Effector memory CD4-positive, alpha-beta T cell (primary cell): ENCODE results near the gene IDE.

Source experiments
- DNase-seq, 3 donors: peaks; one replicate each; pipeline ENCODE4 v3.0.0-alpha.2; 2020
- H3K27ac ChIP-seq: 2 replicates; pipeline ENCODE4 v1.7.0; 2013; ENCODE audit warnings: mild to moderate bottlenecking, low read length, moderate library complexity; ENCODE audit not compliant: insufficient read depth, poor library complexity, severe bottlenecking
- H3K27me3 ChIP-seq: replicated peaks from 2 replicates; pipeline ENCODE4 v1.7.0; 2013; ENCODE audit warnings: mild to moderate bottlenecking, low read length; ENCODE audit not compliant: insufficient read depth, control insufficient read depth, poor library complexity, severe bottlenecking
- H3K36me3 ChIP-seq: 2 replicates; pipeline ENCODE4 v1.7.0; 2013; ENCODE audit warnings: mild to moderate bottlenecking, low read length, moderate library complexity; ENCODE audit not compliant: control insufficient read depth, insufficient read depth
- H3K4me1 ChIP-seq: 2 replicates; pipeline ENCODE4 v1.7.0; 2013; ENCODE audit warnings: low read length, mild to moderate bottlenecking; ENCODE audit not compliant: control insufficient read depth, insufficient read depth, poor library complexity, severe bottlenecking
- H3K4me3 ChIP-seq: 2 replicates; pipeline ENCODE4 v1.7.0; 2013; ENCODE audit warnings: low read length, low read depth, mild to moderate bottlenecking; ENCODE audit not compliant: insufficient read depth, poor library complexity, severe bottlenecking
- H3K9me3 ChIP-seq: 2 replicates; pipeline ENCODE4 v1.7.0; 2013; ENCODE audit warnings: mild to moderate bottlenecking, low read length, moderate library complexity; ENCODE audit not compliant: control insufficient read depth
- total RNA-seq, 3 donors: gene quantifications; one replicate each; lab custom pipeline; 2026; lab: John Stamatoyannopoulos, UW

The IDE gene
- 50.1 to 56.4 (median 53.0) reads per million in 3 donors for total RNA-seq

GRCh38 chr10:92573798-92574547 is at the start of gene IDE:
Gene IDE (minus strand): TSS chr10:92574093. CDS start chr10:92574019, 74 bp downstream.
- peaks cover 11% of the 10 kb centered on the region for H3K4me1 ChIP-seq
- H3K9me3 ChIP-seq = no peaks in the 10 kb centered on the region
- H3K36me3 ChIP-seq = no peaks in the 10 kb centered on the region
- peak within 1 kb of the TSS; percentile 83 for H3K27ac ChIP-seq
- peak; percentile 61 to 76 (median 68) for DNase-seq
- H3K27me3 ChIP-seq = no peaks in the 10 kb centered on the region
- H3K4me3 ChIP-seq = peak within 1 kb of the TSS; percentile 100

DNA sequence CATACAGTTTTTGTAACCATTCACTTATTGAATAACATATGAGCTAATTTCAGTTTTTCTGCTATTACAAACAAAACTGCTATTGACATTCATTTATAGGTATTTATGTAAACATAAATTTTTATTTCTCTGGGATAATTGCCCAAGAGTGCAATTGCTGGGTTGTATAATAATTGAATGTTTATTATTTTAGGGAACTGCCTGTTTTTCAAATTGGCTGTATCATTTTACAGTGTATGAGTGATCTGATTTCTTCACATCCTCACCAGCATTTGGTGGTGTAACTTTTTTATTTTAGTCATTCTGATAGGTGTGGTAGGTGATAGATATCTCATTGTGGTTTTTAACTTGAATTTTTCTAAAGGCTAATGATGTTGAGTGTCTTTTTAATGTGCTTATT is 45.5 kb upstream of the IDE start:
- H3K4me3 ChIP-seq = no peak overlapping the region
- DNase-seq = no peak
- no peaks in the 10 kb centered on the region for H3K4me1 ChIP-seq
- H3K9me3 ChIP-seq = no peaks in the 10 kb centered on the region
- no peaks in the 10 kb centered on the region for H3K27me3 ChIP-seq
- H3K27ac ChIP-seq = no peak overlapping the region
- H3K36me3 ChIP-seq = no peaks in the 10 kb centered on the region

DNA sequence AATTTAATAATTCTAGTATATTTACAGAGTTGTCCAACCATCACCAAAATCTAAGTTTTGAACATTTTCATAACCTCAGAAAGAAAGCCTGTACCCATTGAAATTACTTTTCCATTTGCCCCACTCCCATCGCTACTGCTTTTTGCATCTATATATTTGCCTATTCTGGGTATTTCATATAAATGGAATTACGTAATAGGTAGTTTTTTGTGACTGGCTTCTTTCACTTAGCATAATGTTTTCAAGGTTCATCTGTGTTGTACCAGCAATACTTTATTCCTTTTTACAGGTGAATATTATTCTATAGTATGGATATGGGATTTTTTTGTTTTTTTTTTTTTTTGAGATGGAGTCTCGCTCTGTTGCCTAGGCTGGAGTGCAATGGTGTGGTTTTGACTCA is 41.6 kb upstream of the IDE start:
- no peak for DNase-seq
- no peak overlapping the region for H3K27ac ChIP-seq
- no peaks in the 10 kb centered on the region for H3K9me3 ChIP-seq
- no peaks in the 10 kb centered on the region for H3K27me3 ChIP-seq
- no peaks in the 10 kb centered on the region for H3K36me3 ChIP-seq
- no peak overlapping the region for H3K4me3 ChIP-seq
- no peaks in the 10 kb centered on the region for H3K4me1 ChIP-seq

DNA sequence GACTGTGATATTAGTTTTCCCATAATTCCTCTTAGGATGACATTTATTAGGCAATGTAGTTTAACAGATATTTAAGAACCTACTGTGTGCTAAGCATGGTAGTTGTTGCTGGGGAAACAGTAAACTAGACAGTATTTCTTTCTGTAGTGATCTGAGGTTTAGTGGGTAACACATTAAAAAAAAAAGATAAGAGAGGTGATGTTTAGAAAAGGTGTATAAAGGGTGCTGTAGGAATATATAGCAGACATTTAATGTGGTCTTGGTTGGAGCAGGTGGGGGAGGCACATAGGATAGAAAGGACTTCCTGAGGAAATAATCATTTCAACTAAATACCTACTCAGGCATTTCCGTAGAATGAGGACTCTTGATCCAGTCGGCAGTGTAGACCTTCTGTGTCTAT is 30.9 kb upstream of the IDE start:
- Histone ChIP-seq H3K27ac (no peak overlapping the region), H3K4me1 (no peaks in the 10 kb centered on the region), H3K27me3 (no peaks in the 10 kb centered on the region), H3K4me3 (no peak overlapping the region), H3K36me3 (no peaks in the 10 kb centered on the region), H3K9me3 (no peaks in the 10 kb centered on the region)
- DNase-seq = no peak

DNA sequence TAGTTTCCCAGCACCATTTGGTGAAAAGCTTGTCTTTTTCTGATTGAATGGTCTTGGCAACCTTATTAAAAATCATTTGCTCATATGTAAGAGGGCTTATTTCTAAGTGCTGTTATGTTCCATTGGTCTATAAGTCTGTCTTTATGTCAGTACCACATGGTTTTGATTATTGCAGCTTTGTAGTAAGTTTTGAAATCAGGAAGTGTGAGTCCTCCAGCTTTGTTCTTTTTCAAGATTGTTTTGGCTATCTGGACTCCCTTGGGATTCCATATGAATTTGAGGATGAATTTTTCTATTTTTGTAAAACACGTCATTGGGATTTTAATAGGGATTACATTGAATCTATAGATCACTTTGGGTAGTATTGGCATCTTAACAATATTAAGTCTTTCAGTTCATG is 24.4 kb upstream of the IDE start:
- no peaks in the 10 kb centered on the region for H3K36me3 ChIP-seq
- H3K9me3 ChIP-seq = no peaks in the 10 kb centered on the region
- H3K4me3 ChIP-seq = no peak overlapping the region
- no peak for DNase-seq
- H3K27ac ChIP-seq = no peak overlapping the region
- H3K27me3 ChIP-seq = no peaks in the 10 kb centered on the region
- no peaks in the 10 kb centered on the region for H3K4me1 ChIP-seq

GRCh38 chr10:92595505-92595904 is 21.6 kb upstream of the IDE start:
- H3K9me3 ChIP-seq = no peaks in the 10 kb centered on the region
- no peak for DNase-seq
- H3K27ac ChIP-seq = no peak overlapping the region
- H3K27me3 ChIP-seq = no peaks in the 10 kb centered on the region
- H3K4me1 ChIP-seq = peaks cover 10% of the 10 kb centered on the region
- no peak overlapping the region for H3K4me3 ChIP-seq
- H3K36me3 ChIP-seq = no peaks in the 10 kb centered on the region

- Histone ChIP-seq H3K4me3 (peak overlapping the region; percentile 90), H3K27ac (no peak overlapping the region), H3K27me3 (no peaks in the 10 kb centered on the region), H3K4me1 (peaks cover 10% of the 10 kb centered on the region), H3K36me3 (no peaks in the 10 kb centered on the region), H3K9me3 (no peaks in the 10 kb centered on the region)
- DNase-seq = no peak
These were observed 20.0 kb upstream of the IDE start for GRCh38 chr10:92593619-92594588.

- Histone ChIP-seq H3K4me1 (peaks cover 10% of the 10 kb centered on the region), H3K36me3 (no peaks in the 10 kb centered on the region), H3K27ac (peak within 1 kb of the TSS; percentile 87), H3K9me3 (no peaks in the 10 kb centered on the region), H3K4me3 (peak within 1 kb of the TSS; percentile 90), H3K27me3 (no peaks in the 10 kb centered on the region)
- peak; percentile 89 to 94 (median 94) for DNase-seq
These were observed 19.1 kb upstream of the IDE start, which contains the start of gene KIF11 for GRCh38 chr10:92592761-92593618. Gene KIF11 (plus strand): TSS chr10:92593130. CDS start chr10:92593376, 246 bp downstream.

GRCh38 chr10:92591550-92592022 is 17.7 kb upstream of the IDE start:
- Histone ChIP-seq H3K27me3 (no peaks in the 10 kb centered on the region), H3K27ac (peak overlapping the region; percentile 87), H3K9me3 (no peaks in the 10 kb centered on the region), H3K4me3 (peak overlapping the region; percentile 90), H3K4me1 (peaks cover 10% of the 10 kb centered on the region), H3K36me3 (no peaks in the 10 kb centered on the region)
- DNase-seq = peak; percentile 79 to 84 (median 82)
